Peyer's patch (tissue), 4 donors: ENCODE data around the gene KIAA1671.

Source experiments
- CTCF ChIP-seq, 6 experiments: fragments of 450-650 bp in 4 of 6; fragments of 200-600 bp in 2 of 6; sonication (generic) in 1 of 6; IDR thresholded peaks; one replicate each; pipeline ENCODE4 v1.5.1; 2017 to 2019; ENCODE audit warnings: antibody characterized with exemption in 6 of 6, mild to moderate bottlenecking in 3 of 6, moderate library complexity in 1 of 6
- POLR2A ChIP-seq, 2 donors: fragments of 450-650 bp; IDR thresholded peaks; one replicate each; pipeline ENCODE4 v1.5.1; 2017; ENCODE audit warnings: antibody characterized with exemption in 2 of 2, mild to moderate bottlenecking in 2 of 2, moderate library complexity in 2 of 2

- TF ChIP-seq CTCF (IDR thresholded peaks at IDR 0.05): no peak
- no peak for TF ChIP-seq POLR2A (IDR thresholded peaks at IDR 0.05)
Measured at GRCh38 chr22:25094579-25094978, 142.1 kb downstream of the KIAA1671 start.
